ENCODE data around the gene PHTF1.
A peak's percentile ranks its signal among the peaks of the same experiment; 100 is the strongest.

PHTF1 gene

DNA sequence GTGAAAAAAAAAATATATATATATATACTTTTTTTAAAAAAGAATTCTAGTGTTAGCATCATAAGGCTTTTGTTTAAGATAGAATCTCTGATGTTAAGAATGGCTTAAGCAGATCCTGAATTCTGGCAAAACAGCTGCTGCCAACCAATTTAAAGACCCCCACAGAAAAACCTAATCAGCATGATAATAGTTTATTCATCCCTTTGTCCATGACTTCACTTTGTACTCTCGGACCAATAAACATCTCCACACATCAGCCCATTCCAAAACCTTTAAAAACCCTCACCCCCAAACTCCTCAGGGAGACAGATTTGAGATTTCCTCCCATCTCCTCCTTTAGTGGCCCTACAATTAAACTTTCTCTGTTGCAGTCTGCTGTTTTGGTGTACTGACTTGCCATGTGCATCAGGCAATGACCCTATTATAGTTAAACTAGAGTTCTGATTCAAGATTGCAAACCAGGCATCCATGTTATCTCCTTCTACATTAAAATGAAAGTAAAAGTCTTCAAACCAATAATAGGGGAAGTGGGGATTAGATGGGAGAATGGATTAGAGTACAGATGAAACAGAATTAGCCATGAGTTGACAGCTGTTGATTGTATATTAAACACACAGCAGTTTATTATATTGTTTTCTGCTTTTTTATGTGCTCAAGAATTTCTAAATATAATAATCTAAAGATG, 9.8 kb upstream of the PHTF1 start:
- DNase-seq (ENCODE audit: low read depth) = no peak
- TF ChIP-seq MYC (IDR thresholded peaks at IDR 0.05; ENCODE audit: low read depth, low read length) (no peak), POLR2A (IDR thresholded peaks at IDR 0.05; ENCODE audit: extremely low read depth, insufficient read length) (no peak)
- TF ChIP-seq, protein P1, sequence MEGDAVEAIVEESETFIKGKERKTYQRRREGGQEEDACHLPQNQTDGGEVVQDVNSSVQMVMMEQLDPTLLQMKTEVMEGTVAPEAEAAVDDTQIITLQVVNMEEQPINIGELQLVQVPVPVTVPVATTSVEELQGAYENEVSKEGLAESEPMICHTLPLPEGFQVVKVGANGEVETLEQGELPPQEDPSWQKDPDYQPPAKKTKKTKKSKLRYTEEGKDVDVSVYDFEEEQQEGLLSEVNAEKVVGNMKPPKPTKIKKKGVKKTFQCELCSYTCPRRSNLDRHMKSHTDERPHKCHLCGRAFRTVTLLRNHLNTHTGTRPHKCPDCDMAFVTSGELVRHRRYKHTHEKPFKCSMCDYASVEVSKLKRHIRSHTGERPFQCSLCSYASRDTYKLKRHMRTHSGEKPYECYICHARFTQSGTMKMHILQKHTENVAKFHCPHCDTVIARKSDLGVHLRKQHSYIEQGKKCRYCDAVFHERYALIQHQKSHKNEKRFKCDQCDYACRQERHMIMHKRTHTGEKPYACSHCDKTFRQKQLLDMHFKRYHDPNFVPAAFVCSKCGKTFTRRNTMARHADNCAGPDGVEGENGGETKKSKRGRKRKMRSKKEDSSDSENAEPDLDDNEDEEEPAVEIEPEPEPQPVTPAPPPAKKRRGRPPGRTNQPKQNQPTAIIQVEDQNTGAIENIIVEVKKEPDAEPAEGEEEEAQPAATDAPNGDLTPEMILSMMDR (IDR thresholded peaks at IDR 0.05; ENCODE audit: low read depth, low read length) = no peak
- TF ChIP-seq, protein P2, sequence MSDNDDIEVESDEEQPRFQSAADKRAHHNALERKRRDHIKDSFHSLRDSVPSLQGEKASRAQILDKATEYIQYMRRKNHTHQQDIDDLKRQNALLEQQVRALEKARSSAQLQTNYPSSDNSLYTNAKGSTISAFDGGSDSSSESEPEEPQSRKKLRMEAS (IDR thresholded peaks at IDR 0.05; ENCODE audit: low read depth, low read length) = no peak

DNA sequence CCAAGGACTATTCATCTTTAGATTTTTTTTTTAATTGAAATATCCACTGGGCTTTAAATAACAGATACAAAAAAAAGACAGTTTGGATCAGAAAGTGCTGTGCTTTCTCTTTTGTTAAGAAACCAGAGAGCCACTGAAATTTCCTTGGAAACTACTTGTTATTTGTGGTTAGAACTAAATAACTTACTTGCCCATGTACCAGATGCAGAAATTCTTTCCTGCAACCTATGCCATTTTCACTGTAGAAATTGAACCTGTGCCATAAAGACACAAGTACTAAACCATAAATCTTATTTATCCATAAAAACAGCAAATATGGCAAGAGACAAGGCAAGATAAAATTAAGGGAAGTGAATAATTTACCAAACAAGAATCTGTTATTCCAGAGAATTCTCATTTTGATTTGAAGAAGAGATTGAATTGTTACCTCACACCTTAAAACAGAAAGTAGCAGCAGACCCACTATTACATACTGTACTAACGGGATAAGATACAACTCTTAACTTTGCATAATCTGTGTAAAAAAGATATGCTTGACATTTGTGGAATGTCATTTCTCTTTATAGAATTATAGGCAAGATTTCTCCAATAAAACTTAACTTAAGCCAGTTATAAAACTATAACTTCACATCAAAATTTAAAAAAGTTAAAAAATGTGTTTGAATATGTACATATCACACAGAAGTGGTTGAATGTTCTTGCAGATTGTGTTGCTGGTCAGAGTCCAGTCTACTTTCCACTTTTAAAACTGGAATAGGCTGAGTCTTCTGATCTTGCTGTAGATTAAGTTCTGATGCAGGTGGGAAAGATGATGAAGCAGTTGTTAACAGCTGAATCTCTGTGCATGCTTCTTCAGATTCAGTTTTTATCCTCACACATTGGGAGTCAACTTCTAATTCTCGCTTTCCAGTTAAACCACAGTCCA, 6.3 kb upstream of the PHTF1 start:
- H3K4me3 ChIP-seq (ENCODE audit: low read depth, low read length) = no peak overlapping the region
- TF ChIP-seq MYC (IDR thresholded peaks at IDR 0.05; ENCODE audit: low read depth, low read length) = no peak
- DNase-seq (ENCODE audit: low read depth) = no peak

More for the DNA sequence above, 9.8 kb upstream of the PHTF1 start:
- H3K4me3 ChIP-seq (ENCODE audit: low read depth, low read length) = no peak overlapping the region

GRCh38 chr1:113763661-113764060, 4.4 kb upstream of the PHTF1 start:
- no peak for DNase-seq (ENCODE audit: low read depth)
- TF ChIP-seq, protein P2 (IDR thresholded peaks at IDR 0.05; ENCODE audit: low read depth, low read length) = no peak
- TF ChIP-seq MYC (IDR thresholded peaks at IDR 0.05; ENCODE audit: low read depth, low read length) (no peak), POLR2A (IDR thresholded peaks at IDR 0.05; ENCODE audit: extremely low read depth, insufficient read length) (no peak)
- TF ChIP-seq, protein P1 (IDR thresholded peaks at IDR 0.05; ENCODE audit: low read depth, low read length) = no peak
- no peak overlapping the region for H3K4me3 ChIP-seq (ENCODE audit: low read depth, low read length)

GRCh38 chr1:113761937-113762336, 2.7 kb upstream of the PHTF1 start:
- no peak overlapping the region for H3K4me3 ChIP-seq (ENCODE audit: low read depth, low read length)
- TF ChIP-seq, protein P2 (IDR thresholded peaks at IDR 0.05; ENCODE audit: low read depth, low read length) = no peak
- no peak for TF ChIP-seq MYC (IDR thresholded peaks at IDR 0.05; ENCODE audit: low read depth, low read length)
- TF ChIP-seq, protein P1 (IDR thresholded peaks at IDR 0.05; ENCODE audit: low read depth, low read length) = no peak
- TF ChIP-seq POLR2A (IDR thresholded peaks at IDR 0.05; ENCODE audit: extremely low read depth, insufficient read length) = no peak
- no peak for DNase-seq (ENCODE audit: low read depth)

GRCh38 chr1:113760102-113761080, 1.1 kb upstream of the PHTF1 start:
- no peak for TF ChIP-seq MYC (IDR thresholded peaks at IDR 0.05; ENCODE audit: low read depth, low read length)
- TF ChIP-seq, protein P1 (IDR thresholded peaks at IDR 0.05; ENCODE audit: low read depth, low read length) = no peak
- TF ChIP-seq, protein P2 (IDR thresholded peaks at IDR 0.05; ENCODE audit: low read depth, low read length) = no peak
- TF ChIP-seq POLR2A (IDR thresholded peaks at IDR 0.05; ENCODE audit: extremely low read depth, insufficient read length) = no peak
- DNase-seq (ENCODE audit: low read depth) = no peak
- peak overlapping the region; percentile 91 for H3K4me3 ChIP-seq (ENCODE audit: low read depth, low read length)

Data from NB4 (cell line).